ENCODE measurements around the gene PSME3IP1.

Gene PSME3IP1

GRCh38 chr16:57156351-57156703 is 29.5 kb downstream of the PSME3IP1 start:
- TF ChIP-seq CTCF (IDR thresholded peaks at IDR 0.05) = no peak
- H2AFZ ChIP-seq = no peak overlapping the region
- no peak overlapping the region for H3K4me3 ChIP-seq (ENCODE audit: low read depth, low read length)
- H3K79me2 ChIP-seq = no peaks in the 10 kb centered on the region
- no peak overlapping the region for H3K27ac ChIP-seq
- no peak overlapping the region for H3K9ac ChIP-seq
- H3K27me3 ChIP-seq (ENCODE audit: control insufficient read depth, insufficient read depth, low read length) = no peaks in the 10 kb centered on the region
- H3K36me3 ChIP-seq (ENCODE audit: control insufficient read depth, insufficient read depth, low read length) = no peaks in the 10 kb centered on the region
- H3K4me1 ChIP-seq = no peaks in the 10 kb centered on the region
- H3K9me3 ChIP-seq (ENCODE audit: control insufficient read depth, low read length) = no peaks in the 10 kb centered on the region
- H3K4me2 ChIP-seq (ENCODE audit: low read length) = no peak overlapping the region

GRCh38 chr16:57155702-57156350 is 30.0 kb downstream of the PSME3IP1 start:
- H3K36me3 ChIP-seq (ENCODE audit: control insufficient read depth, insufficient read depth, low read length) = no peaks in the 10 kb centered on the region

DNA sequence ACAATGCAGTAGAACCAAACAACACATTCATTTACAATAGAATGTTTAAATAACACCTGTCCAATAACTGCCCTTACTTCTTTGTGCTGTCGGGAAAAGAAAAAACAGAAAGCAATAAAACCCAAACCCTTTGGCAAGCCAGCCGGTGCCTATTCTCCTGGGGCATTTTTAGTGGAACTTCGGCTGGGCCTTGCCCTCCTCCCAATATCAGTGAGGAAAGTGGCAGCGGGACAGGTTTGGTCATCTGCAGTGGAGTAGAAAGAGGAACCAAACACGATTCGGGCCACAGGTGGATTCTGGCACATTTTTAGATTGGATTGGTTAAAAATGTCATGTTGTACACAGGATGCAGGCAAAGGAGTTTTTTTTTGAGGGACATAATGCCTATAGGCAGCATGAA is 32.0 kb downstream of the PSME3IP1 start:
- no peak overlapping the region for H3K4me2 ChIP-seq (ENCODE audit: low read length)
- no peaks in the 10 kb centered on the region for H3K4me1 ChIP-seq
- no peak overlapping the region for H3K27ac ChIP-seq
- no peaks in the 10 kb centered on the region for H3K27me3 ChIP-seq (ENCODE audit: control insufficient read depth, insufficient read depth, low read length)
- no peak for TF ChIP-seq CTCF (IDR thresholded peaks at IDR 0.05)
- H3K9me3 ChIP-seq (ENCODE audit: control insufficient read depth, low read length) = no peaks in the 10 kb centered on the region
- H2AFZ ChIP-seq = no peak overlapping the region
- no peaks in the 10 kb centered on the region for H3K36me3 ChIP-seq (ENCODE audit: control insufficient read depth, insufficient read depth, low read length)
- no peak overlapping the region for H3K4me3 ChIP-seq (ENCODE audit: low read depth, low read length)
- H3K79me2 ChIP-seq = no peaks in the 10 kb centered on the region
- no peak overlapping the region for H3K9ac ChIP-seq

More at GRCh38 chr16:57155702-57156350, 30.0 kb downstream of the PSME3IP1 start:
- no peak overlapping the region for H3K9ac ChIP-seq
- no peak overlapping the region for H2AFZ ChIP-seq
- H3K79me2 ChIP-seq = no peaks in the 10 kb centered on the region
- H3K4me2 ChIP-seq (ENCODE audit: low read length) = no peak overlapping the region
- H3K27ac ChIP-seq = no peak overlapping the region
- no peak for TF ChIP-seq CTCF (IDR thresholded peaks at IDR 0.05)
- no peaks in the 10 kb centered on the region for H3K27me3 ChIP-seq (ENCODE audit: control insufficient read depth, insufficient read depth, low read length)
- no peaks in the 10 kb centered on the region for H3K9me3 ChIP-seq (ENCODE audit: control insufficient read depth, low read length)
- no peaks in the 10 kb centered on the region for H3K4me1 ChIP-seq
- no peak overlapping the region for H3K4me3 ChIP-seq (ENCODE audit: low read depth, low read length)

GRCh38 chr16:57152096-57153093 is 33.4 kb downstream of the PSME3IP1 start:
- Histone ChIP-seq H3K4me3 (ENCODE audit: low read depth, low read length) (no peak overlapping the region), H3K36me3 (ENCODE audit: control insufficient read depth, insufficient read depth, low read length) (no peaks in the 10 kb centered on the region), H3K9ac (no peak overlapping the region), H3K4me2 (ENCODE audit: low read length) (no peak overlapping the region), H2AFZ (no peak overlapping the region), H3K9me3 (ENCODE audit: control insufficient read depth, low read length) (no peaks in the 10 kb centered on the region), H3K27ac (no peak overlapping the region), H3K79me2 (no peaks in the 10 kb centered on the region), H3K27me3 (ENCODE audit: control insufficient read depth, insufficient read depth, low read length) (no peaks in the 10 kb centered on the region), H3K4me1 (no peaks in the 10 kb centered on the region)
- TF ChIP-seq CTCF (IDR thresholded peaks at IDR 0.05) = no peak

Data from parathyroid adenoma (tissue), 2 donors.